Endothelial cell (in vitro differentiated cells): ENCODE measurements around the gene EEF1AKMT1. TPM values are rescaled to one million over a fixed set of nuclear protein-coding genes. Genes with fewer than 3 reads are reported as not detected.

Source experiments
- DNase-seq: peaks from one replicate; pipeline ENCODE4 v3.0.0; 2021; ENCODE audit warnings: low spot score
- H3K27ac Mint-ChIP-seq: one replicate; pipeline ENCODE4 v1.8.0; 2021; ENCODE audit warnings: mixed read lengths, inconsistent platforms; ENCODE audit not compliant: unreplicated experiment
- H3K27me3 Mint-ChIP-seq: one replicate; pipeline ENCODE4 v1.8.0; 2021; ENCODE audit warnings: mild to moderate bottlenecking, moderate library complexity, mixed read lengths, inconsistent platforms; ENCODE audit not compliant: unreplicated experiment
- H3K36me3 Mint-ChIP-seq: one replicate; pipeline ENCODE4 v1.8.0; 2021; ENCODE audit warnings: mild to moderate bottlenecking, low read depth, mixed read lengths, inconsistent platforms; ENCODE audit not compliant: unreplicated experiment
- H3K4me1 Mint-ChIP-seq: one replicate; pipeline ENCODE4 v1.8.0; 2021; ENCODE audit warnings: mild to moderate bottlenecking, mixed read lengths, inconsistent platforms; ENCODE audit not compliant: unreplicated experiment
- H3K4me3 Mint-ChIP-seq: one replicate; pipeline ENCODE4 v1.8.0; 2021; ENCODE audit warnings: mild to moderate bottlenecking, mixed read lengths, inconsistent platforms; ENCODE audit not compliant: unreplicated experiment
- H3K9me3 Mint-ChIP-seq: one replicate; pipeline ENCODE4 v1.8.0; 2021; ENCODE audit warnings: mixed read lengths, inconsistent platforms; ENCODE audit not compliant: unreplicated experiment
- CTCF ChIP-seq: fragments of 200-600 bp; sonication (generic); IDR thresholded peaks from one replicate; pipeline ENCODE4 v1.5.0; 2021; ENCODE audit warnings: antibody characterized with exemption; ENCODE audit not compliant: unreplicated experiment
- total RNA-seq: library from RNA; stranded (reverse); fragmentation: NEBNext Ultra II Directional; extraction: Animal tissue kit (Norgen Biotek cat#: 25700); gene quantifications from one replicate; pipeline ENCODE4 v1.2.1, GENCODE V29; 2021; ENCODE audit not compliant: unreplicated experiment

The EEF1AKMT1 gene
- total RNA-seq, 1 donor from 2014 or later = 9.6 TPM

GRCh38 chr13:20696073-20696472 is 77.7 kb downstream of the EEF1AKMT1 start:
- no peak for TF ChIP-seq CTCF
- Mint-ChIP-seq H3K4me1 (no peaks in the 10 kb centered on the region), H3K27me3 (peaks cover 5% of the 10 kb centered on the region), H3K27ac (no peak overlapping the region), H3K9me3 (no peaks in the 10 kb centered on the region), H3K36me3 (no peaks in the 10 kb centered on the region), H3K4me3 (no peak overlapping the region)
- no peak for DNase-seq

GRCh38 chr13:20691616-20692015 is 82.1 kb downstream of the EEF1AKMT1 start:
- H3K4me1 Mint-ChIP-seq = peaks cover 4% of the 10 kb centered on the region
- no peak for TF ChIP-seq CTCF
- no peak overlapping the region for H3K27ac Mint-ChIP-seq
- H3K9me3 Mint-ChIP-seq = no peaks in the 10 kb centered on the region
- H3K27me3 Mint-ChIP-seq = no peaks in the 10 kb centered on the region
- H3K4me3 Mint-ChIP-seq = no peak overlapping the region
- no peak for DNase-seq
- H3K36me3 Mint-ChIP-seq = no peaks in the 10 kb centered on the region

- TF ChIP-seq CTCF = no peak
- Mint-ChIP-seq H3K9me3 (no peaks in the 10 kb centered on the region), H3K4me3 (no peak overlapping the region), H3K27me3 (no peaks in the 10 kb centered on the region), H3K36me3 (no peaks in the 10 kb centered on the region), H3K27ac (no peak overlapping the region), H3K4me1 (peaks cover 14% of the 10 kb centered on the region)
- no peak for DNase-seq
Observed at GRCh38 chr13:20689291-20689690, 84.5 kb downstream of the EEF1AKMT1 start.

DNA sequence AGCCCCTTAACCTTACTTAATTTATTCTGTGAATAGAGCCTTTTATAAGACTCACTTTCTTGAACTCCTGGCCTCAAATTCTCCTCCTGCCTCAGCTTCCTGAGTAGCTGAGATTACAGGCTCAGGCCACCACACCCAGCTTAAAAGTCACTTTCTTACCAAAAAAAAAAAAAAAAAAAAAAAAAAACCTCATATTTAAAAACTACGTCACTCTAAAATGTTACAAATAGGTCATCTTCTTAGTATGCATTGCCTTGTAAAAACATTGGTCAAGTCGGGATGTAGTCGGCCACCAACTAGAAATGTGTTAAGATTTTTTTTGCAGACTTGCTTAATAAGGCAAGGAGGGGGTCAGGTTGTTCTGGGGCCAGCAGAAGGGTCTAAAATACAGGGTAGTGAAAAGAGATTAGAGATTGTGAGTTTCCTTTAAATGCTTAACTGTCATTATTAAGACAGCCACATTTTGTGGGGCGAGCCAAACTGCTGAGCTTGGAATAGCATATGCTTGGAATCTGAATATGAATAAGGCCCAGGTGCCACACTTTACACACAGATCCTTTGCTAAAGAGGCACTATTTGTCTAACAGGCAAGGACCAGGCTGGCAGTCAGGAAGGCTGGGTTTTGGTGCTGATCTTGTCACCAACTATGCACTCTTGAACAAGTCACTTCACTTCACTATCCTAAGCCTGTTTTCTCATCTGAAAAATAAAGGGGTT is 86.7 kb downstream of the EEF1AKMT1 start:
- Mint-ChIP-seq H3K4me1 (peaks cover 15% of the 10 kb centered on the region), H3K27me3 (no peaks in the 10 kb centered on the region), H3K27ac (no peak overlapping the region), H3K4me3 (no peak overlapping the region), H3K36me3 (no peaks in the 10 kb centered on the region), H3K9me3 (no peaks in the 10 kb centered on the region)
- TF ChIP-seq CTCF = no peak
- no peak for DNase-seq

DNA sequence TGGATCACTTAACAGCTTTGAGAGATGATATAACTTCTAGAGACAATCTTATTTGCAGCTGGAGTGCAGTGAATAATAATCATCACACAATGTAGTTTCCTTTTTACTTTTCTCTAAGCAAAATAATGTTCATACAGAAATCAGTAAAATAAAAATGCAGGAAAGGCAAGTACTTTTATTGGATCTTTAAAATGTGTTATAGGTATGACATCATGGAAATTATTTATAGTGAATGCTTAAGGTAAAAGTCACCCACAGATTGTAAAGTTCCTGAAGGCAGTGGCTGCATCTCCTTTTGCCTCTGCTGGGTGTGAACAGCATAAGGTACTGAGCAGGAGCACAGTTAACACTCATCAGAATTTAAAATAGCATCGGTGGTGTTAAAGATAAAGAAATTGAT is 87.6 kb downstream of the EEF1AKMT1 start:
- Mint-ChIP-seq H3K27ac (no peak overlapping the region), H3K4me3 (no peak overlapping the region), H3K36me3 (no peaks in the 10 kb centered on the region), H3K4me1 (peaks cover 15% of the 10 kb centered on the region), H3K27me3 (no peaks in the 10 kb centered on the region), H3K9me3 (no peaks in the 10 kb centered on the region)
- TF ChIP-seq CTCF = no peak
- no peak for DNase-seq
